ENCODE measurements around the gene MYO1B. TPM values are rescaled to one million over a fixed set of nuclear protein-coding genes. Genes with fewer than 3 reads are reported as not detected.
A peak's percentile ranks its signal among the peaks of the same experiment; 100 is the strongest.

The MYO1B gene
- total RNA-seq, 1 experiment from 2014 or later, result 241 TPM

DNA sequence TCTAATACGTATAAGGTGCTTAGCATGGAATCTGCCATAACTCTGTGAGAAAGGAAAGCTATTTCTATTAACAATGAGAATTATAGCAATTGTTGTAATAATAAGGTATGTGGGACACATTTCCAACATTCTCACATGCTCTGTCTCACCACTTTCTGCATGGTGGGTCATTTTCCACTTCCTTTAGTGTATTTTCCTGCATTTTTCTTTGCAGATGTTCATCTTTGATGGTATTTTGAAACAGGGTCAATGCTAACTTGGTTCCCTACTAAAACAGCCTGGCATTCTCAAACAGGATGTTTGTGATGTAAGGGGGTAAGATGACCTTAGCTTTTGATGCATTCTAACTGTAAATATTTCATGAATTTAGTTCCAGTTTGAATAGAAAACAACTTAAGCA is 54.7 kb downstream of the MYO1B start:
- Mint-ChIP-seq H3K36me3 (ENCODE audit: insufficient read depth, unreplicated experiment) (peaks cover 16% of the 10 kb centered on the region), H3K9me3 (ENCODE audit: unreplicated experiment) (no peaks in the 10 kb centered on the region), H3K4me1 (ENCODE audit: insufficient read depth, unreplicated experiment) (peaks cover 25% of the 10 kb centered on the region), H3K27ac (ENCODE audit: low read depth, unreplicated experiment) (no peak overlapping the region), H3K27me3 (ENCODE audit: insufficient read depth, unreplicated experiment) (no peaks in the 10 kb centered on the region), H3K4me3 (ENCODE audit: unreplicated experiment) (no peak overlapping the region)
- ChIA-PET CTCF (interaction anchor here (0.6 to 1.0 kb wide), 3 partner anchors 11 to 216 kb away, joined by 3 to 5 read pairs (median 3); no protein-coding TSS in a partner anchor), POLR2A (interaction anchor here (0.6 kb wide), 1 partner anchor 83 kb away, joined by 3 read pairs; no protein-coding TSS in a partner anchor)
- no TSS peak for BruUV-seq (replicated peaks)
- intact Hi-C loops (cut with micrococcal nuclease), result no loop called here
- no peak for DNase-seq (ENCODE audit: unreplicated experiment)
- TF ChIP-seq, protein P1, sequence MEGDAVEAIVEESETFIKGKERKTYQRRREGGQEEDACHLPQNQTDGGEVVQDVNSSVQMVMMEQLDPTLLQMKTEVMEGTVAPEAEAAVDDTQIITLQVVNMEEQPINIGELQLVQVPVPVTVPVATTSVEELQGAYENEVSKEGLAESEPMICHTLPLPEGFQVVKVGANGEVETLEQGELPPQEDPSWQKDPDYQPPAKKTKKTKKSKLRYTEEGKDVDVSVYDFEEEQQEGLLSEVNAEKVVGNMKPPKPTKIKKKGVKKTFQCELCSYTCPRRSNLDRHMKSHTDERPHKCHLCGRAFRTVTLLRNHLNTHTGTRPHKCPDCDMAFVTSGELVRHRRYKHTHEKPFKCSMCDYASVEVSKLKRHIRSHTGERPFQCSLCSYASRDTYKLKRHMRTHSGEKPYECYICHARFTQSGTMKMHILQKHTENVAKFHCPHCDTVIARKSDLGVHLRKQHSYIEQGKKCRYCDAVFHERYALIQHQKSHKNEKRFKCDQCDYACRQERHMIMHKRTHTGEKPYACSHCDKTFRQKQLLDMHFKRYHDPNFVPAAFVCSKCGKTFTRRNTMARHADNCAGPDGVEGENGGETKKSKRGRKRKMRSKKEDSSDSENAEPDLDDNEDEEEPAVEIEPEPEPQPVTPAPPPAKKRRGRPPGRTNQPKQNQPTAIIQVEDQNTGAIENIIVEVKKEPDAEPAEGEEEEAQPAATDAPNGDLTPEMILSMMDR (IDR thresholded peaks at IDR 0.05; ENCODE audit: unreplicated experiment), result no peak

DNA sequence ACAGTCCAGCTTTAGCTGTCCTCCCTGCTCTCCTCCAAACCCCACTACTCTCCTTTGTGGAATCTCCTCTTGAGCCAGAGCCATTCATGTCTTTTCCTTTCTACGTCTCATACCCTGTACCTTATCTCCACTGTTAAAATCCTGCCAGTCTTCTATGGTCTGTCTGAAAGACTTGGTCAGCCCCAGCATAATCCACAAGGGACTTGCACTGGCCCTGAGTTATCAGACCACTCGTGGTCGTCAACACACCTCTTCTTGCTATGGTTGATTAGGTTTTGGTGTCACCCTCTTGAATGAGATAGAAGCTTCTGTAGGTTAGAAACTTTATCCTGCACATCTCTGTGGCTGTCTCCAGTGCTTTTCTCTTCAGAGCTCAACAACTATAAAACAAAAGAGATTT is 56.8 kb downstream of the MYO1B start:
- no TSS peak for BruUV-seq (replicated peaks)
- POLR2A ChIA-PET, result interaction anchor here (2.3 to 2.6 kb wide), 2 partner anchors 10 to 56 kb away, joined by 7 to 12 read pairs; no protein-coding TSS in a partner anchor
- DNase-seq (ENCODE audit: unreplicated experiment), result no peak
- H3K4me3 Mint-ChIP-seq (ENCODE audit: unreplicated experiment), result no peak overlapping the region
- TF ChIP-seq, protein P1 (IDR thresholded peaks at IDR 0.05; ENCODE audit: unreplicated experiment), result no peak
- H3K9me3 Mint-ChIP-seq (ENCODE audit: unreplicated experiment), result no peaks in the 10 kb centered on the region
- no peak overlapping the region for H3K27ac Mint-ChIP-seq (ENCODE audit: low read depth, unreplicated experiment)
- no peaks in the 10 kb centered on the region for H3K27me3 Mint-ChIP-seq (ENCODE audit: insufficient read depth, unreplicated experiment)
- intact Hi-C loops (cut with micrococcal nuclease), result no loop called here
- peaks cover 31% of the 10 kb centered on the region for H3K4me1 Mint-ChIP-seq (ENCODE audit: insufficient read depth, unreplicated experiment)
- peaks cover 15% of the 10 kb centered on the region for H3K36me3 Mint-ChIP-seq (ENCODE audit: insufficient read depth, unreplicated experiment)
- CTCF ChIA-PET, result interaction anchor here (0.6 to 2.4 kb wide), 5 partner anchors 11 to 146 kb away, joined by 3 to 5 read pairs (median 3); no protein-coding TSS in a partner anchor

DNA sequence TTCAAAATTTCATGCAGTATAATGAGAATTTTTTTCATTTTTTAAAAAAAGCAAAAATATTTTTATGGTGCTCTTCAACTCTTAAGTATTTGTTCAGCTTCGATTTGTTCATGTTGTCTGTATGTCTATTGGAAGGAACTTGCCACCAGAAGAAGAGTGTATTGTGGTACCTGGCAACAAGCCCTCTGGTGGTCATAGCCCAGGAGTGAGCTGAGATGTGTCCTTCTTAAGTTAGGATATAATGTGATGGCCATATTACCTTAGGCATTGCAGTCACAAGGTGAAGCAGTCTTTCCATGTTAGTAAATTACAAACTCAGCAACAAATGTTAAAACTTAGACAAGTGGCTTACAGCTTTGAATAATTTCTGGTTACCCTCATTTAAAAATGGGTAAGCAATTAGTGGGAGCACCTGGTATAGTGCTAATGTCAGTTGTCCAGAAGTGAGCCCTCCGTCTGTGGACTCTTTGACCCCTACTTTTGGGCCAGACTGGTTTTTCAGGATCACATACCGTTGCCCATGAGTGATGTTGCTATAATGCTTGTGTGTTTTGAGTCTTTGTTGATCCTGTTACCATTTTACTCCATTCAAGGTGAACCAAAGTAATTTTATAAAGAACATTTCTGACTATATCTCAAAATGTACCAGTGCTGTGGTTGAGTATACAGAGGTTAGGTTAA is 57.4 kb downstream of the MYO1B start:
- TF ChIP-seq, protein P1 (IDR thresholded peaks at IDR 0.05; ENCODE audit: unreplicated experiment), result no peak
- Mint-ChIP-seq H3K4me3 (ENCODE audit: unreplicated experiment) (no peak overlapping the region), H3K4me1 (ENCODE audit: insufficient read depth, unreplicated experiment) (peaks cover 31% of the 10 kb centered on the region), H3K27me3 (ENCODE audit: insufficient read depth, unreplicated experiment) (no peaks in the 10 kb centered on the region), H3K9me3 (ENCODE audit: unreplicated experiment) (no peaks in the 10 kb centered on the region), H3K36me3 (ENCODE audit: insufficient read depth, unreplicated experiment) (peaks cover 12% of the 10 kb centered on the region), H3K27ac (ENCODE audit: low read depth, unreplicated experiment) (no peak overlapping the region)
- intact Hi-C loops (cut with micrococcal nuclease), result no loop called here
- DNase-seq (ENCODE audit: unreplicated experiment), result peak; percentile 37
- ChIA-PET CTCF (interaction anchor here (0.6 to 2.4 kb wide), 7 partner anchors 11 to 199 kb away, joined by 3 to 14 read pairs (median 4); no protein-coding TSS in a partner anchor), POLR2A (interaction anchor here (0.7 to 2.6 kb wide), 3 partner anchors 10 to 79 kb away, joined by 3 to 12 read pairs (median 7); no protein-coding TSS in a partner anchor)
- no TSS peak for BruUV-seq (replicated peaks)

DNA sequence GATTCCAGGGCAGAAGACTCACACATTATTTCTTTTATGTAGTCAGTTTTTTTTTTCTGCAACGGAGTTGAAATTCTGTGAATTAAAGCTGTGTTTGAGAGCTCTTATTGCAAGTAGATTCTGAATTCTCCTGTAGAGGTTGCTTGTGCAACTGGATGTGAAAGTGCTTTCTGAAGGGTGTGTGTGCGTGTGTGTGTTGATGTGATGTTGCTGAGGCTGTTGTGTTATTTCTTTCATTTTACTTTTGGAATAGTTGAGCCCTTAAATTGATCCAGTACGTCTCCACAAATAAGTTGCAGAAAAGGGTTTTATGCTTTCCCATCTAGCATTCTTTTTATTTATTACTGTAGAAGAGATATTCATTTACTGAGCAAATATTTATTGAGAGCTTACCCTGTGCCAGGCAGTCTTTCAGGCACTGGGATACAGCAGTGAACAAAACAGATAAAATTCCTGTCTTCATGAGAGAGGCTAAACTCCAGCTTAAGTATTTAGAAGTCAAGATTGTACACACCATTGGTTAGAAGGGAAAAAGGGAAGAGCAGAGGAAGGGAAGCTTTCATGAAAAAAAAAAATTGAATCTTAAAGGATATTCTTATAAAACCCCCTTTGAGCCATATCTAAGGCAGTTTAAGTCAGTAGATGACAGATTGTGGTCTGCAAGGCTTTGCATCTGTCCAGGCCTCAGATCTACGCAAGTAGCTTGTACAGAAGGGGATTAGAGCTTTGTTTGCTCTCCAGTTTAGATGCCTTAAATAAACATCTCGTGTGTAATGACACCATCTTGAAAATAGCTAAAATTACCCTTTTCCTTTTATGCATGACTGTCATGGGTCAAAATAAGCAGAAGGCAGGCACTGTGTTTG is 58.2 kb downstream of the MYO1B start:
- BruUV-seq (replicated peaks), result no TSS peak
- intact Hi-C loops (cut with micrococcal nuclease), result no loop called here
- Mint-ChIP-seq H3K4me3 (ENCODE audit: unreplicated experiment) (no peak overlapping the region), H3K27me3 (ENCODE audit: insufficient read depth, unreplicated experiment) (no peaks in the 10 kb centered on the region), H3K36me3 (ENCODE audit: insufficient read depth, unreplicated experiment) (peaks cover 12% of the 10 kb centered on the region), H3K9me3 (ENCODE audit: unreplicated experiment) (no peaks in the 10 kb centered on the region), H3K4me1 (ENCODE audit: insufficient read depth, unreplicated experiment) (peaks cover 31% of the 10 kb centered on the region), H3K27ac (ENCODE audit: low read depth, unreplicated experiment) (peak overlapping the region; percentile 8)
- TF ChIP-seq, protein P1 (IDR thresholded peaks at IDR 0.05; ENCODE audit: unreplicated experiment), result no peak
- POLR2A ChIA-PET, result interaction anchor here (0.7 to 2.6 kb wide), 6 partner anchors 9 to 101 kb away, joined by 3 to 12 read pairs (median 4); no protein-coding TSS in a partner anchor
- DNase-seq (ENCODE audit: unreplicated experiment), result no peak
- CTCF ChIA-PET, result interaction anchor here (0.6 to 2.4 kb wide), 11 partner anchors 8 to 219 kb away, joined by 3 to 14 read pairs (median 4); no protein-coding TSS in a partner anchor

All from MCF 10A (cell line).